Esophagus squamous epithelium (tissue), 4 donors: ENCODE results near the gene DMAC2.
"Not testable (repeated sequence)": the region's sequence is repeated elsewhere in the genome, so short reads cannot be mapped to it uniquely, and the experiment has no call there.

ENCODE experiments used
- CTCF ChIP-seq, 6 experiments: fragments of 450-650 bp in 4 of 6; fragments of 200-600 bp in 2 of 6; sonication (generic) in 2 of 6; IDR thresholded peaks; one replicate each; pipeline ENCODE4 v1.5.1; 2016 to 2019; ENCODE audit warnings: antibody characterized with exemption in 6 of 6, mild to moderate bottlenecking in 4 of 6, moderate library complexity in 4 of 6
- POLR2A ChIP-seq, 4 donors: fragments of 450-650 bp; IDR thresholded peaks; one replicate each; pipeline ENCODE4 v1.6.1; 2017; ENCODE audit warnings: antibody characterized with exemption in 4 of 4, mild to moderate bottlenecking in 4 of 4, moderate library complexity in 3 of 4

GRCh38 chr19:41381536-41381935 is 58.2 kb downstream of the DMAC2 start:
- not testable (repeated sequence) for TF ChIP-seq CTCF, POLR2A (IDR thresholded peaks at IDR 0.05)
